B cell (primary cell): ENCODE results near the gene NXNL1. TPM values are rescaled to one million over a fixed set of nuclear protein-coding genes. Genes with fewer than 3 reads are reported as not detected.

Experiments used
- ATAC-seq: fragments of 200-7000 bp; cut with Tn5 transposase; one replicate; pipeline ENCODE4 v1.10.0; 2021; ENCODE audit warnings: low read depth, mild to moderate bottlenecking, moderate number of reproducible peaks, moderate library complexity
- CTCF ChIA-PET: fragments of 350-600 bp; sonication (Branson Sonifier 250); formaldehyde crosslinking; loops from one replicate; lab custom pipeline; 2021; ENCODE audit warnings: antibody characterized with exemption, inconsistent platforms; lab: Charles Lee
- POLR2A ChIA-PET: fragments of 350-600 bp; sonication (Branson Sonifier 250); formaldehyde crosslinking; loops from one replicate; lab custom pipeline; 2021; ENCODE audit warnings: antibody characterized with exemption; lab: Charles Lee
- DNase-seq: peaks from one replicate; pipeline ENCODE4 v3.0.0; 2013
- H2AFZ ChIP-seq: 2 replicates; pipeline ENCODE4 v1.6.1; 2012; ENCODE audit warnings: mild to moderate bottlenecking, low read depth, low read length; ENCODE audit not compliant: insufficient read depth, poor library complexity, severe bottlenecking
- H3K27ac ChIP-seq, 2 donors: 1 replicate in 1 of 2; 2 replicates in 1 of 2; pipeline ENCODE4 v1.5.1; 2012 to 2013; ENCODE audit warnings: low read length in 2 of 2, mild to moderate bottlenecking in 2 of 2, moderate library complexity in 1 of 2
- H3K27me3 ChIP-seq, 4 experiments: fragments of 200-600 bp in 1 of 4; sonication (generic) in 1 of 4; replicated peaks in 1 of 4; 1 replicate in 2 of 4; 2 replicates in 2 of 4; pipeline versions ENCODE4 v1.6.1 to v1.7.0; 2013 to 2016; ENCODE audit warnings: low read length in 3 of 4, mild to moderate bottlenecking in 2 of 4, mixed read lengths in 1 of 4, moderate library complexity in 1 of 4; ENCODE audit not compliant: insufficient read depth in 4 of 4, control insufficient read depth in 3 of 4; ENCODE audit errors: control extremely low read depth in 1 of 4
- H3K36me3 ChIP-seq, 2 experiments: replicated peaks in 1 of 2; 1 replicate in 1 of 2; 2 replicates in 1 of 2; pipeline versions ENCODE4 v1.6.1 to v1.7.1; 2013; ENCODE audit warnings: low read length in 1 of 2; ENCODE audit not compliant: insufficient read depth in 2 of 2, control insufficient read depth in 1 of 2; ENCODE audit errors: control extremely low read depth in 1 of 2, extremely low read depth in 1 of 2
- H3K4me1 ChIP-seq, 2 donors: fragments of 200-600 bp in 1 of 2; sonication (generic) in 1 of 2; 1 replicate in 1 of 2; 2 replicates in 1 of 2; pipeline versions ENCODE4 v1.5.1 to v1.6.1; 2013 to 2017; ENCODE audit warnings: low read length in 2 of 2; ENCODE audit not compliant: control insufficient read depth in 2 of 2, insufficient read depth in 2 of 2
- H3K4me2 ChIP-seq: replicated peaks from 2 replicates; pipeline ENCODE3; 2012; ENCODE audit warnings: mild to moderate bottlenecking, low read depth, low read length; ENCODE audit not compliant: poor library complexity, severe bottlenecking
- H3K4me3 ChIP-seq, 5 experiments: fragments of 200-600 bp in 1 of 5; sonication (generic) in 1 of 5; 1 replicate in 3 of 5; 2 replicates in 2 of 5; pipeline versions ENCODE4 v1.5.1 to v1.7.0; 2011 to 2016; ENCODE audit warnings: low read length in 4 of 5, mild to moderate bottlenecking in 4 of 5, low read depth in 2 of 5, control low read depth in 1 of 5, moderate library complexity in 1 of 5; ENCODE audit not compliant: insufficient read depth in 1 of 5; ENCODE audit errors: control extremely low read depth in 1 of 5, extremely low read depth in 1 of 5
- H3K79me2 ChIP-seq: fragments of 200-600 bp; sonication (generic); one replicate; pipeline ENCODE4 v1.6.0; 2016; ENCODE audit warnings: low read length; ENCODE audit not compliant: control insufficient read depth, insufficient read depth
- H3K9ac ChIP-seq: fragments of 200-600 bp; sonication (generic); 2 replicates; pipeline ENCODE4 v1.6.1; 2017; ENCODE audit warnings: mild to moderate bottlenecking, low read length, moderate library complexity
- H3K9me3 ChIP-seq, 3 donors: one replicate each; pipeline versions ENCODE4 v1.6.1 to v1.7.1; 2013; ENCODE audit warnings: low read length in 2 of 3; ENCODE audit not compliant: control insufficient read depth in 2 of 3, insufficient read depth in 1 of 3; ENCODE audit errors: control extremely low read depth in 1 of 3
- H4K20me1 ChIP-seq: 2 replicates; pipeline ENCODE4 v1.6.0; 2012; ENCODE audit warnings: mild to moderate bottlenecking, low read length; ENCODE audit not compliant: insufficient read depth, control insufficient read depth, poor library complexity, severe bottlenecking
- H3K27ac Mint-ChIP-seq: one replicate; pipeline ENCODE4 v1.8.0; 2021; ENCODE audit warnings: mixed read lengths
- H3K27me3 Mint-ChIP-seq: one replicate; pipeline ENCODE4 v1.8.0; 2021; ENCODE audit warnings: mixed read lengths
- H3K4me1 Mint-ChIP-seq: one replicate; pipeline ENCODE4 v1.8.0; 2021; ENCODE audit warnings: mixed read lengths
- H3K4me3 Mint-ChIP-seq: one replicate; pipeline ENCODE4 v1.8.0; 2021; ENCODE audit warnings: mixed read lengths
- H3K9me3 Mint-ChIP-seq: one replicate; pipeline ENCODE4 v1.8.0; 2022; ENCODE audit warnings: mixed read lengths; ENCODE audit not compliant: insufficient read depth
- CTCF ChIP-seq: fragments of 200-600 bp; IDR thresholded peaks from one replicate; pipeline ENCODE4 v1.8.0; 2022; ENCODE audit warnings: antibody characterized with exemption, mild to moderate bottlenecking
- EZH2 ChIP-seq: IDR thresholded peaks from 2 replicates; pipeline ENCODE4 v1.6.1; 2012; ENCODE audit warnings: borderline replicate concordance, low read depth, mild to moderate bottlenecking, moderate library complexity, low read length; ENCODE audit not compliant: insufficient read depth, poor library complexity, severe bottlenecking
- WGBS: methylation state at CpG from one replicate; pipeline ENCODE4 v1.1.5; 2013; ENCODE audit warnings: missing lambda C conversion rate; ENCODE audit not compliant: insufficient coverage; 5-methylcytosine and 5-hydroxymethylcytosine counted together
- intact Hi-C: fragments of 100-400 bp; cut with micrococcal nuclease; formaldehyde crosslinking; loops from one replicate; pipeline ENCODE4 v1.10.0; 2022
- polyA plus RNA-seq: library from polyadenylated mRNA; depleted of rRNA; stranded (reverse); fragments of >200 nt; gene quantifications from 2 replicates; pipeline ENCODE4 v1.2.3, GENCODE V29; 2012
- total RNA-seq, 2 donors: library from RNA; stranded (reverse); fragments of 120-200 nt in 1 of 2; gene quantifications; 1 replicate in 1 of 2; 2 replicates in 1 of 2; pipeline versions ENCODE4 v1.2.3 to v1.2.4, GENCODE V29; 2013 to 2022

The NXNL1 gene
- total and polyA plus RNA-seq, 2 donors (not counting 1 experiment from before 2014, with no cell fraction given), result not detected

- Mint-ChIP-seq H3K27me3 (no peaks in the 10 kb centered on the region), H3K27ac (no peak overlapping the region), H3K4me3 (no peak overlapping the region), H3K9me3 (no peaks in the 10 kb centered on the region), H3K4me1 (peaks cover 5% of the 10 kb centered on the region)
- H3K36me3 ChIP-seq, result no peaks in the 10 kb centered on the region
- POLR2A ChIA-PET, result no interaction called here
- H3K27ac ChIP-seq, result no peak overlapping the region
- WGBS, result 97% methylated on average over 9 of the region's 10 CpGs
- no peak overlapping the region for H3K4me3 ChIP-seq
- ATAC-seq (no peak), DNase-seq (no peak)
- no peaks in the 10 kb centered on the region for H4K20me1 ChIP-seq
- H3K9me3 ChIP-seq, result no peaks in the 10 kb centered on the region
- no peak overlapping the region for H2AFZ ChIP-seq
- peaks cover 5 to 12% of the 10 kb centered on the region in 2 donors for H3K4me1 ChIP-seq
- intact Hi-C loops, result no loop called here
- H3K79me2 ChIP-seq, result no peaks in the 10 kb centered on the region
- TF ChIP-seq EZH2 (no peak), CTCF (no peak)
- CTCF ChIA-PET, result no interaction called here
- H3K9ac ChIP-seq, result no peak overlapping the region
- H3K27me3 ChIP-seq, result no peaks in the 10 kb centered on the region
- no peak overlapping the region for H3K4me2 ChIP-seq
Measured at GRCh38 chr19:17483605-17484002, 22.9 kb upstream of the NXNL1 start.

- Histone ChIP-seq H3K27ac (no peak overlapping the region), H3K4me3 (no peak overlapping the region), H3K4me2 (no peak overlapping the region), H3K27me3 (no peaks in the 10 kb centered on the region), H3K4me1 (peaks cover 0 to 6% of the 10 kb centered on the region in 2 donors), H3K79me2 (no peaks in the 10 kb centered on the region), H3K9ac (no peak overlapping the region), H4K20me1 (no peaks in the 10 kb centered on the region), H2AFZ (no peak overlapping the region), H3K9me3 (no peaks in the 10 kb centered on the region), H3K36me3 (no peaks in the 10 kb centered on the region)
- WGBS, result 79% methylated on average over 3 of the region's 3 CpGs
- no peaks in the 10 kb centered on the region for H3K27me3 Mint-ChIP-seq
- ATAC-seq (no peak), DNase-seq (no peak)
- no peaks in the 10 kb centered on the region for H3K9me3 Mint-ChIP-seq
- no peak for TF ChIP-seq EZH2
- TF ChIP-seq CTCF, result no peak
- no peaks in the 10 kb centered on the region for H3K4me1 Mint-ChIP-seq
- intact Hi-C loops, result no loop called here
- peak overlapping the region; percentile 50 for H3K27ac Mint-ChIP-seq
- ChIA-PET CTCF (no interaction called here), POLR2A (no interaction called here)
- H3K4me3 Mint-ChIP-seq, result no peak overlapping the region
Measured at GRCh38 chr19:17482877-17483604, 22.3 kb upstream of the NXNL1 start.
